Astrocyte (in vitro differentiated cells and primary cell): ENCODE results near the gene BRINP2. TPM values are rescaled to one million over a fixed set of nuclear protein-coding genes. Genes with fewer than 3 reads are reported as not detected.

Experiments used
- DNase-seq: peaks from one replicate; pipeline ENCODE4 v3.0.0-alpha.2; 2010; ENCODE audit warnings: low read depth
- FAIRE-seq: peaks from 2 replicates; lab custom pipeline; 2011; peaks lifted over from hg19 to GRCh38; lab: Jason Lieb, UNC
- H2AFZ ChIP-seq: 2 replicates; pipeline ENCODE4 v1.6.0; 2012; ENCODE audit warnings: low read depth, low read length, inconsistent platforms
- H3K27ac ChIP-seq: 2 replicates; pipeline ENCODE4 v1.5.1; 2011; ENCODE audit warnings: low read depth, low read length, inconsistent platforms
- H3K27me3 ChIP-seq: 2 replicates; pipeline ENCODE4 v1.6.0; 2011; ENCODE audit warnings: low read length, inconsistent platforms; ENCODE audit not compliant: insufficient read depth
- H3K36me3 ChIP-seq: 2 replicates; pipeline ENCODE4 v1.5.1; 2011; ENCODE audit warnings: low read length, inconsistent platforms; ENCODE audit not compliant: insufficient read depth
- H3K4me1 ChIP-seq: 2 replicates; pipeline ENCODE4 v1.5.1; 2011; ENCODE audit warnings: low read length, inconsistent platforms; ENCODE audit not compliant: insufficient read depth
- H3K4me2 ChIP-seq: 2 replicates; pipeline ENCODE4 v1.6.0; 2012; ENCODE audit warnings: low read length, inconsistent platforms
- H3K4me3 ChIP-seq: 2 replicates; pipeline ENCODE4 v1.5.1; 2011; ENCODE audit warnings: low read depth, mild to moderate bottlenecking, low read length, inconsistent platforms; ENCODE audit not compliant: insufficient read depth
- H3K79me2 ChIP-seq: 2 replicates; pipeline ENCODE4 v1.6.0; 2012; ENCODE audit warnings: mild to moderate bottlenecking, low read length, inconsistent platforms; ENCODE audit not compliant: insufficient read depth
- H3K9ac ChIP-seq: 2 replicates; pipeline ENCODE4 v1.6.0; 2012; ENCODE audit warnings: mild to moderate bottlenecking, low read length, inconsistent platforms
- H3K9me3 ChIP-seq: 2 replicates; pipeline ENCODE4 v1.5.1; 2012; ENCODE audit warnings: low read depth, mild to moderate bottlenecking, low read length, inconsistent platforms; ENCODE audit not compliant: insufficient read depth
- H4K20me1 ChIP-seq: 2 replicates; pipeline ENCODE4 v1.6.0; 2012; ENCODE audit warnings: low read length, inconsistent platforms; ENCODE audit not compliant: insufficient read depth
- H3K27ac Mint-ChIP-seq: one replicate; pipeline ENCODE4 v1.8.0; 2021; ENCODE audit warnings: mild to moderate bottlenecking, mixed read lengths; ENCODE audit not compliant: unreplicated experiment
- H3K27me3 Mint-ChIP-seq: one replicate; pipeline ENCODE4 v1.8.0; 2021; ENCODE audit warnings: low read depth, mixed read lengths; ENCODE audit not compliant: unreplicated experiment
- H3K36me3 Mint-ChIP-seq: one replicate; pipeline ENCODE4 v1.8.0; 2021; ENCODE audit warnings: low read depth, mixed read lengths; ENCODE audit not compliant: unreplicated experiment
- H3K4me1 Mint-ChIP-seq: one replicate; pipeline ENCODE4 v1.8.0; 2021; ENCODE audit warnings: low read depth, mixed read lengths; ENCODE audit not compliant: unreplicated experiment
- H3K4me3 Mint-ChIP-seq: one replicate; pipeline ENCODE4 v1.8.0; 2021; ENCODE audit warnings: mild to moderate bottlenecking, moderate library complexity, mixed read lengths; ENCODE audit not compliant: unreplicated experiment
- H3K9me3 Mint-ChIP-seq: one replicate; pipeline ENCODE4 v1.8.0; 2021; ENCODE audit warnings: mild to moderate bottlenecking, mixed read lengths; ENCODE audit not compliant: unreplicated experiment
- CTCF ChIP-seq: IDR thresholded peaks from 2 replicates; pipeline ENCODE4 v1.5.1; 2011; ENCODE audit warnings: low read depth, mild to moderate bottlenecking, inconsistent platforms, low read length, moderate library complexity; ENCODE audit not compliant: insufficient read depth
- EZH2 ChIP-seq: IDR thresholded peaks from 2 replicates; pipeline ENCODE4 v1.6.1; 2012; ENCODE audit warnings: mild to moderate bottlenecking, low read length, inconsistent platforms; ENCODE audit not compliant: insufficient read depth
- total RNA-seq: library from RNA; stranded (reverse); gene quantifications from 2 replicates; pipeline ENCODE4 v1.2.1, GENCODE V29; 2021

BRINP2 gene
- total RNA-seq, 1 donor from 2014 or later: not detected

- H3K36me3 ChIP-seq: no peaks in the 10 kb centered on the region
- FAIRE-seq: no peak
- H3K4me1 ChIP-seq: no peaks in the 10 kb centered on the region
- H4K20me1 ChIP-seq: no peaks in the 10 kb centered on the region
- no peak overlapping the region for H3K4me2 ChIP-seq
- Mint-ChIP-seq H3K36me3 (no peaks in the 10 kb centered on the region), H3K27me3 (peaks cover 9% of the 10 kb centered on the region), H3K4me3 (no peak overlapping the region), H3K4me1 (no peaks in the 10 kb centered on the region), H3K27ac (no peak overlapping the region), H3K9me3 (no peaks in the 10 kb centered on the region)
- no peak overlapping the region for H3K4me3 ChIP-seq
- no peaks in the 10 kb centered on the region for H3K79me2 ChIP-seq
- TF ChIP-seq EZH2: no peak
- TF ChIP-seq CTCF: no peak
- H2AFZ ChIP-seq: no peak overlapping the region
- DNase-seq: peak; percentile 29
- H3K9ac ChIP-seq: no peak overlapping the region
- no peak overlapping the region for H3K27ac ChIP-seq
- H3K27me3 ChIP-seq: no peaks in the 10 kb centered on the region
- H3K9me3 ChIP-seq: no peaks in the 10 kb centered on the region
Measured at GRCh38 chr1:177246710-177247580, 76.2 kb downstream of the BRINP2 start.

GRCh38 chr1:177247623-177248176 is 76.9 kb downstream of the BRINP2 start:
- no peak for FAIRE-seq
- no peaks in the 10 kb centered on the region for H4K20me1 ChIP-seq
- TF ChIP-seq EZH2 (no peak), CTCF (no peak)
- H3K27ac ChIP-seq: no peak overlapping the region
- DNase-seq: no peak
- H3K79me2 ChIP-seq: no peaks in the 10 kb centered on the region
- H3K4me3 ChIP-seq: no peak overlapping the region
- no peak overlapping the region for H3K4me2 ChIP-seq
- no peaks in the 10 kb centered on the region for H3K9me3 Mint-ChIP-seq
- H3K27me3 Mint-ChIP-seq: peaks cover 2% of the 10 kb centered on the region
- no peak overlapping the region for H2AFZ ChIP-seq
- H3K36me3 ChIP-seq: no peaks in the 10 kb centered on the region
- H3K36me3 Mint-ChIP-seq: no peaks in the 10 kb centered on the region
- H3K4me1 Mint-ChIP-seq: no peaks in the 10 kb centered on the region
- no peak overlapping the region for H3K9ac ChIP-seq
- H3K9me3 ChIP-seq: no peaks in the 10 kb centered on the region
- H3K4me1 ChIP-seq: no peaks in the 10 kb centered on the region
- H3K27ac Mint-ChIP-seq: no peak overlapping the region
- no peaks in the 10 kb centered on the region for H3K27me3 ChIP-seq
- no peak overlapping the region for H3K4me3 Mint-ChIP-seq

- Mint-ChIP-seq H3K27me3 (peaks cover 4% of the 10 kb centered on the region), H3K9me3 (no peaks in the 10 kb centered on the region), H3K36me3 (no peaks in the 10 kb centered on the region), H3K4me1 (no peaks in the 10 kb centered on the region), H3K27ac (no peak overlapping the region), H3K4me3 (no peak overlapping the region)
- Histone ChIP-seq H3K27ac (no peak overlapping the region), H3K4me3 (no peak overlapping the region), H3K27me3 (no peaks in the 10 kb centered on the region), H3K4me2 (no peak overlapping the region), H3K9me3 (no peaks in the 10 kb centered on the region), H2AFZ (no peak overlapping the region), H3K9ac (no peak overlapping the region), H4K20me1 (no peaks in the 10 kb centered on the region), H3K4me1 (no peaks in the 10 kb centered on the region), H3K36me3 (no peaks in the 10 kb centered on the region), H3K79me2 (no peaks in the 10 kb centered on the region)
- DNase-seq (no peak), FAIRE-seq (no peak)
- TF ChIP-seq CTCF (no peak), EZH2 (no peak)
Measured at GRCh38 chr1:177248258-177248657, 77.5 kb downstream of the BRINP2 start.
